ENCODE measurements around the gene CPNE2. TPM values are rescaled to one million over a fixed set of nuclear protein-coding genes. Genes with fewer than 3 reads are reported as not detected.

CPNE2 gene
- total and polyA plus RNA-seq, 10 of the 15 experiments (the other 5 are each of a cell fraction or from before 2014, with no cell fraction given) = 3.1 to 22.1 (median 9.9) TPM

- TF ChIP-seq CUX1 (IDR thresholded peaks at IDR 0.05; ENCODE audit: insufficient replicate concordance, low read depth, low read length) (no peak), RELA (IDR thresholded peaks at IDR 0.05; ENCODE audit: borderline replicate concordance, partially characterized antibody) (peak; percentile 66), CBX5 (IDR thresholded peaks at IDR 0.05; ENCODE audit: low read depth) (no peak)
Observed at GRCh38 chr16:57051696-57052228, 40.6 kb upstream of the CPNE2 start (continued).

- BruUV-seq (replicated peaks) = no TSS peak
- TF ChIP-seq ZNF274 (IDR thresholded peaks at IDR 0.05; ENCODE audit: insufficient read depth, insufficient read length) (no peak), BCL3 (IDR thresholded peaks at IDR 0.05; ENCODE audit: borderline replicate concordance, insufficient read depth, low read depth, low read length, poor library complexity, severe bottlenecking) (no peak), ZZZ3 (IDR thresholded peaks at IDR 0.05; ENCODE audit: control insufficient read depth, insufficient read length, low read depth) (no peak), ZBTB40 (IDR thresholded peaks at IDR 0.05; ENCODE audit: borderline replicate concordance) (no peak), STAT1 (conservative IDR thresholded peaks at IDR 0.05) (no peak), CBFB (IDR thresholded peaks at IDR 0.05; ENCODE audit: low read depth) (no peak), SUZ12 (IDR thresholded peaks at IDR 0.05; ENCODE audit: unreplicated experiment) (no peak)
Observed at GRCh38 chr16:57053206-57053605, 39.2 kb upstream of the CPNE2 start.

More at GRCh38 chr16:57053206-57053605, 39.2 kb upstream of the CPNE2 start:
- H4K20me1 ChIP-seq (ENCODE audit: control insufficient read depth, insufficient read depth) = no peaks in the 10 kb centered on the region
- no peaks in the 10 kb centered on the region for H3K27me3 ChIP-seq (replicated peaks in 1 of 2; ENCODE audit: control insufficient read depth in 2 of 2, insufficient read depth in 2 of 2, low read length in 1 of 2)
- CTCF ChIA-PET = interaction anchor here (0.6 to 3.5 kb wide), 7 partner anchors 9 to 89 kb away, joined by 3 to 37 read pairs (median 3); partner anchors contain the start of gene CETP
- peaks cover 14 to 20% of the 10 kb centered on the region in 2 experiments for H3K36me3 ChIP-seq (ENCODE audit: control insufficient read depth in 2 of 2, insufficient read depth in 2 of 2, low read length in 1 of 2)
- H3K4me2 ChIP-seq (ENCODE audit: control insufficient read depth, insufficient read depth) = no peak overlapping the region
- 98% methylated on average over 9 of the region's 9 CpGs for WGBS (ENCODE audit: insufficient coverage, insufficient replicate concordance, low lambda C conversion rate, missing lambda C conversion rate)
- H3K9me3 ChIP-seq (replicated peaks; ENCODE audit: control insufficient read depth, insufficient read depth, low read length) = no peaks in the 10 kb centered on the region
- POLR2A ChIA-PET = interaction anchor here (1.3 kb wide), 1 partner anchor 14 kb away, joined by 3 read pairs; no protein-coding TSS in a partner anchor
- in situ Hi-C loops (cut with MboI) = no loop called here
- DNase-seq (ENCODE audit: low read depth, low spot score) (no peak), ATAC-seq (no peak), FAIRE-seq (no peak)
- no peak overlapping the region for H3K27ac ChIP-seq (ENCODE audit: control insufficient read depth, insufficient read depth)
- H3K9ac ChIP-seq (ENCODE audit: control insufficient read depth, insufficient read depth, low read length) = no peak overlapping the region
- RAD21 ChIA-PET (ENCODE audit: unreplicated experiment) = interaction anchor here (1.2 to 1.3 kb wide), 2 partner anchors 11 to 88 kb away, joined by 3 read pairs; no protein-coding TSS in a partner anchor
- SMC1A ChIA-PET (ENCODE audit: uncharacterized antibody, unreplicated experiment) = interaction anchor here (1.0 to 3.4 kb wide), 4 partner anchors 12 to 88 kb away, joined by 3 to 16 read pairs (median 7); no protein-coding TSS in a partner anchor
- no peak overlapping the region for H3K4me3 ChIP-seq
- intact Hi-C loops (cut with micrococcal nuclease; ENCODE audit: unreplicated experiment) = no loop called here
- peaks cover 21% of the 10 kb centered on the region for H3K4me1 ChIP-seq (ENCODE audit: control insufficient read depth, insufficient read depth, low read length)
- no peaks in the 10 kb centered on the region for H3K79me2 ChIP-seq (ENCODE audit: control insufficient read depth, insufficient read depth, low read length)
- no peak overlapping the region for H2AFZ ChIP-seq (ENCODE audit: control insufficient read depth, low read depth, low read length)
